ENCODE results near the gene VPS16.
A peak's percentile ranks its signal among the peaks of the same experiment; 100 is the strongest.

- TF ChIP-seq, protein P1, sequence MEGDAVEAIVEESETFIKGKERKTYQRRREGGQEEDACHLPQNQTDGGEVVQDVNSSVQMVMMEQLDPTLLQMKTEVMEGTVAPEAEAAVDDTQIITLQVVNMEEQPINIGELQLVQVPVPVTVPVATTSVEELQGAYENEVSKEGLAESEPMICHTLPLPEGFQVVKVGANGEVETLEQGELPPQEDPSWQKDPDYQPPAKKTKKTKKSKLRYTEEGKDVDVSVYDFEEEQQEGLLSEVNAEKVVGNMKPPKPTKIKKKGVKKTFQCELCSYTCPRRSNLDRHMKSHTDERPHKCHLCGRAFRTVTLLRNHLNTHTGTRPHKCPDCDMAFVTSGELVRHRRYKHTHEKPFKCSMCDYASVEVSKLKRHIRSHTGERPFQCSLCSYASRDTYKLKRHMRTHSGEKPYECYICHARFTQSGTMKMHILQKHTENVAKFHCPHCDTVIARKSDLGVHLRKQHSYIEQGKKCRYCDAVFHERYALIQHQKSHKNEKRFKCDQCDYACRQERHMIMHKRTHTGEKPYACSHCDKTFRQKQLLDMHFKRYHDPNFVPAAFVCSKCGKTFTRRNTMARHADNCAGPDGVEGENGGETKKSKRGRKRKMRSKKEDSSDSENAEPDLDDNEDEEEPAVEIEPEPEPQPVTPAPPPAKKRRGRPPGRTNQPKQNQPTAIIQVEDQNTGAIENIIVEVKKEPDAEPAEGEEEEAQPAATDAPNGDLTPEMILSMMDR (conservative IDR thresholded peaks at IDR 0.05; ENCODE audit: low read depth, low read length): no peak
- no peak for TF ChIP-seq CEBPB (IDR thresholded peaks at IDR 0.05; ENCODE audit: low read depth, low read length)
- TF ChIP-seq ELK1 (IDR thresholded peaks at IDR 0.05; ENCODE audit: borderline replicate concordance, low read depth, low read length): no peak
- TF ChIP-seq RCOR1 (IDR thresholded peaks at IDR 0.05; ENCODE audit: insufficient replicate concordance, low read length): no peak
- TF ChIP-seq SMC3 (IDR thresholded peaks at IDR 0.05; ENCODE audit: low read depth, low read length): no peak
- no peak for TF ChIP-seq POLR2A (IDR thresholded peaks at IDR 0.05; ENCODE audit: low read depth, low read length)
- peak; percentile 19; the same call in 1 of the 2 replicates for TF ChIP-seq MAFK (IDR thresholded peaks at IDR 0.05; ENCODE audit: low read depth, low read length)
- no peak for TF ChIP-seq RFX5 (IDR thresholded peaks at IDR 0.05; ENCODE audit: low read depth, low read length)
- no peak for TF ChIP-seq USF2 (IDR thresholded peaks at IDR 0.05; ENCODE audit: low read depth, low read length)
- TF ChIP-seq MAZ (IDR thresholded peaks at IDR 0.05; ENCODE audit: borderline replicate concordance, low read depth, low read length): no peak
- TF ChIP-seq BHLHE40 (IDR thresholded peaks at IDR 0.05; ENCODE audit: low read depth, low read length): no peak
- no peak for TF ChIP-seq MXI1 (IDR thresholded peaks at IDR 0.05; ENCODE audit: borderline replicate concordance, low read depth, low read length)
- no peak for TF ChIP-seq NFE2L2 (IDR thresholded peaks at IDR 0.05; ENCODE audit: low read depth, low read length)
These were observed 38.0 kb downstream of the VPS16 start for GRCh38 chr20:2878515-2878914.
